K562 (cell line): ENCODE results near the gene CLK4. TPM values are rescaled to one million over a fixed set of nuclear protein-coding genes. Genes with fewer than 3 reads are reported as not detected.

ENCODE experiments used
- ATAC-seq: fragments of 200-7000 bp; cut with Tn5 transposase; 3 replicates; pipeline ENCODE4 v1.9.1; 2020; ENCODE audit warnings: moderate library complexity
- BruUV-seq: library from RNA; stranded (reverse); fragments of 400-500 nt; replicated peaks from 2 replicates; lab custom pipeline; 2021; lab: Mats Ljungman, UMichigan
- CTCF ChIA-PET: fragments of 300-600 bp; formaldehyde crosslinking; extraction: SDS; loops from one replicate; lab custom pipeline; 2021; ENCODE audit warnings: low intra/inter-chr PET ratio; lab: Yijun Ruan, JAX
- POLR2A ChIA-PET: fragments of 300-600, 350-650 bp; sonication (Branson Sonifier 250); formaldehyde crosslinking; extraction: SDS; loops from one replicate; lab custom pipeline; 2021; ENCODE audit warnings: antibody characterized with exemption, inconsistent platforms; lab: Yijun Ruan, JAX
- DNase-seq, 4 experiments: peaks; one replicate each; pipeline versions ENCODE4 v3.0.0 to v3.0.0-alpha.2; 2011 to 2018; ENCODE audit warnings: low spot score in 3 of 4, mixed read lengths in 3 of 4; ENCODE audit errors: extremely low read depth in 1 of 4
- FAIRE-seq: peaks from 2 replicates; lab custom pipeline; 2011; peaks lifted over from hg19 to GRCh38; lab: Jason Lieb, UNC
- H2AFZ ChIP-seq: 2 replicates; pipeline ENCODE4 v1.6.0; 2011; ENCODE audit warnings: low read depth, low read length, control low read depth, inconsistent platforms
- H3K27ac ChIP-seq: fragments of 200-600 bp; 3 replicates; pipeline ENCODE4 v1.8.0; 2011; ENCODE audit warnings: low read depth, mild to moderate bottlenecking, control low read depth, inconsistent platforms, low read length, moderate library complexity, mixed read lengths; ENCODE audit errors: extremely low read depth
- H3K27me3 ChIP-seq, 2 experiments: fragments of 300-600 bp in 1 of 2; 2 replicates in 1 of 2; 3 replicates in 1 of 2; pipeline versions ENCODE4 v1.6.0 to v1.8.0; 2011; ENCODE audit warnings: inconsistent platforms in 2 of 2, low read length in 2 of 2, mild to moderate bottlenecking in 1 of 2, mixed read lengths in 1 of 2, moderate library complexity in 1 of 2; ENCODE audit not compliant: control insufficient read depth in 2 of 2, insufficient read depth in 2 of 2
- H3K36me3 ChIP-seq: fragments of 300-600 bp; 3 replicates; pipeline ENCODE4 v1.8.0; 2011; ENCODE audit warnings: mild to moderate bottlenecking, low read length, inconsistent platforms; ENCODE audit not compliant: control insufficient read depth, insufficient read depth
- H3K4me1 ChIP-seq, 2 experiments: fragments of 200-600 bp in 1 of 2; replicated peaks in 1 of 2; 2 replicates in 1 of 2; 3 replicates in 1 of 2; pipeline versions ENCODE4 v1.5.1 to v1.8.0; 2011; ENCODE audit warnings: inconsistent platforms in 2 of 2, low read length in 2 of 2, mild to moderate bottlenecking in 1 of 2, mixed read lengths in 1 of 2, moderate library complexity in 1 of 2; ENCODE audit not compliant: control insufficient read depth in 2 of 2, insufficient read depth in 2 of 2
- H3K4me2 ChIP-seq: 2 replicates; pipeline ENCODE4 v1.6.1; 2011; ENCODE audit warnings: low read length, control low read depth, inconsistent platforms, mixed read lengths; ENCODE audit not compliant: insufficient read depth
- H3K4me3 ChIP-seq: fragments of 200-600 bp; sonication (generic), shearing (Covaris generic); 2 replicates; pipeline ENCODE4 v1.5.1; 2016; ENCODE audit warnings: control low read depth, inconsistent platforms
- H3K79me2 ChIP-seq: fragments of 200-600 bp; 3 replicates; pipeline ENCODE4 v1.8.0; 2011; ENCODE audit warnings: low read length, inconsistent platforms; ENCODE audit not compliant: control insufficient read depth, insufficient read depth
- H3K9ac ChIP-seq, 2 experiments: 2 replicates each; pipeline versions ENCODE4 v1.6.0 to v1.6.1; 2011; ENCODE audit warnings: low read depth in 2 of 2, low read length in 2 of 2, control low read depth in 1 of 2, inconsistent platforms in 1 of 2, mild to moderate bottlenecking in 1 of 2, mixed read lengths in 1 of 2; ENCODE audit not compliant: insufficient read depth in 1 of 2
- H3K9me1 ChIP-seq: one replicate; pipeline ENCODE4 v1.6.0; 2011; ENCODE audit warnings: inconsistent platforms, mild to moderate bottlenecking, low read length, moderate library complexity; ENCODE audit not compliant: control insufficient read depth, insufficient read depth
- H3K9me3 ChIP-seq: replicated peaks from 2 replicates; pipeline ENCODE4 v1.5.1; 2011; ENCODE audit warnings: low read depth, low read length, inconsistent platforms; ENCODE audit not compliant: control insufficient read depth, insufficient read depth
- H4K20me1 ChIP-seq: replicated peaks from 2 replicates; pipeline ENCODE4 v1.6.1; 2011; ENCODE audit warnings: low read length, inconsistent platforms, mixed read lengths; ENCODE audit not compliant: control insufficient read depth, insufficient read depth
- C11orf30 ChIP-seq: fragments of 450-650 bp; IDR thresholded peaks from 2 replicates; pipeline ENCODE4 v1.6.1; 2016; ENCODE audit warnings: low read depth, mild to moderate bottlenecking
- HNRNPH1 ChIP-seq: fragments of 200-400 bp; formaldehyde crosslinking; optimal IDR thresholded peaks from 2 replicates; pipeline ENCODE3; 2017; ENCODE audit warnings: low read depth, mild to moderate bottlenecking, low read length, moderate library complexity
- PHF21A ChIP-seq: fragments of 450-650 bp; IDR thresholded peaks from 2 replicates; pipeline ENCODE4 v1.6.1; 2017; ENCODE audit warnings: low read depth, borderline replicate concordance
- RBM22 ChIP-seq: fragments of 200-400 bp; formaldehyde crosslinking; IDR thresholded peaks from 2 replicates; pipeline ENCODE4 v1.6.1; 2018; ENCODE audit warnings: low read length, low read depth; ENCODE audit not compliant: poor library complexity, severe bottlenecking
- RBM39 ChIP-seq: fragments of 200-400 bp; formaldehyde crosslinking; optimal IDR thresholded peaks from 2 replicates; pipeline ENCODE3; 2018; ENCODE audit warnings: low read depth, low read length
- SIRT6 ChIP-seq: IDR thresholded peaks from one replicate; pipeline ENCODE4 v1.6.1; 2012; ENCODE audit warnings: low read depth, mild to moderate bottlenecking, control low read depth, inconsistent platforms, low read length, moderate library complexity
- ZBTB11 ChIP-seq, 3 experiments: fragments of 200-800 bp in 1 of 3; fragments of 250-450 bp in 1 of 3; fragments of 450-650 bp in 1 of 3; sonication (Bioruptor Pico) in 1 of 3; sonication (Bioruptor generic) in 1 of 3; formaldehyde crosslinking in 1 of 3; IDR thresholded peaks; 2 replicates each; pipeline versions ENCODE4 v1.6.1 to v1.8.0; 2016 to 2022; ENCODE audit warnings: mild to moderate bottlenecking in 2 of 3, missing genetic modification characterization in 2 of 3, missing compliant biosample characterization in 1 of 3, moderate library complexity in 1 of 3
- ZNF24 ChIP-seq: fragments of 450-650 bp; IDR thresholded peaks from 2 replicates; pipeline ENCODE4 v1.6.1; 2016
- WGBS: fragments of 100-300 bp; shearing (Covaris generic); methylation state at CpG from one replicate; pipeline ENCODE4 v1.1.6; 2016; ENCODE audit warnings: low coverage, mixed read lengths; ENCODE audit not compliant: insufficient coverage; ENCODE audit errors: missing lambda C conversion rate; 5-methylcytosine and 5-hydroxymethylcytosine counted together
- in situ Hi-C: fragments of 300-500 bp; cut with MboI; formaldehyde crosslinking; loops from 4 replicates; pipeline ENCODE4 v1.15.0; 2018; ENCODE audit warnings: inconsistent platforms, mixed read lengths
- intact Hi-C: fragments of 100-400 bp; cut with micrococcal nuclease; formaldehyde crosslinking; loops from 2 replicates; pipeline ENCODE4 v1.14.2; 2022
- polyA plus RNA-seq, 8 experiments: library from polyadenylated mRNA; depleted of rRNA in 4 of 8; stranded (reverse) in 5 of 8; unstranded in 3 of 8; fragments of >200 nt; fragmentation: Nextera tagmentation in 2 of 8; fragmentation: Illumina TruSeq in 1 of 8; extraction: Ambion mirVana in 2 of 8; extraction: Trizol in 1 of 8; gene quantifications; 2 replicates each; pipeline versions ENCODE4 v1.2.1 to v1.2.3, GENCODE V29; 2011 to 2014; ENCODE audit warnings: inconsistent platforms in 1 of 8, missing spikeins in 1 of 8
- total RNA-seq, 7 experiments: library from RNA; depleted of rRNA in 6 of 7; stranded (reverse); fragments of >200 nt in 6 of 7; fragmentation: Illumina TruSeq in 2 of 7; extraction: Trizol in 2 of 7; gene quantifications; 2 replicates each; pipeline versions ENCODE4 v1.2.1 to v1.2.3, GENCODE V29; 2011 to 2021; ENCODE audit warnings: low replicate concordance in 1 of 7
- TF ChIP-seq, protein P1 (sequence below): sonication (generic); formaldehyde crosslinking; IDR thresholded peaks from 2 replicates; pipeline ENCODE4 v1.8.0; 2022; ENCODE audit warnings: mild to moderate bottlenecking, missing genetic modification reagents

The CLK4 gene
- total and polyA plus RNA-seq, 9 of the 15 experiments (the other 6 are each of a cell fraction or from before 2014, with no cell fraction given) = 10.5 to 23.1 (median 13.9) TPM

DNA sequence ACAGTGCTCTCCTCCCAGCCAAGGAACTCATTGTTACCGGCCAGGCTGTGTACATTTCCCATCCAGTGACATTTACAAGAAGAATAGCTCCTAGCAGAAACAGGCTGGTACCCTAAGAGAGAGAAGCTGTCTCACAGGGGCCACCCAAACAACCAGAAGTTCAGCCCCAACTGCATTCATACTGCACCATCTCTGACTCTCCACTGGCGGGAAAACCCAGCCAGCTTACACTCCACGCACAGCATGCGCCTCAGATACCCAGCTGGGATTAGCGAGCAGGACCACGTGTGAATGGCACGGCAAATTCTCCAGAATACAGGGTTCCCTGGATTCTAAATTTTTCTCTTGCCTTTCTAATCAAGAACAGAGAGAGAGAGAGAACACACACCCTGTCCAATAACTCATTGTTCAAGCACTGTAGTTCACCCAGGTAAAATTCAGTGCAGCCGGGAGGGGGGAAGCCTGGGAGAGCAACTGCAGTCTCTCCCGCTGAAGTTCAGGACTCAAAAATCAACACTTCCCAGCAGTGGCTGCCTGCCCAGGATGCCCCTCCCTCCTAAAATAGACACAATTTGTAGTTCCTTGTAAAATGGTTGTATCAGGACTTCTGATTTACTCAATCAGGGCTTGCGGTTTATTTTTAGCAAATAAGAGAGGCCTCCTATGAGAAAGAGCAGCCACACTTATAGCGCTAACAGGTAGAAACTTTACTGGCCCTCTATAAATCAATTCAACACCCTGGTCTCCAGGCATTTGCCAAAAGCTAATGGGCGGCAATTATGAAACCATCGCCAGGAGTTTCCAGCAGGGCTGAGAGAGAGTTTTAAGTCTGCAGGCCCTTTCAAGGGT is 38.9 kb downstream of the CLK4 start:
- Histone ChIP-seq H3K27me3 (peaks cover 24 to 59% of the 10 kb centered on the region in 2 experiments), H3K4me2 (no peak overlapping the region), H3K9me1 (no peaks in the 10 kb centered on the region), H3K27ac (no peak overlapping the region)
- FAIRE-seq = no peak
- TF ChIP-seq, protein P1, sequence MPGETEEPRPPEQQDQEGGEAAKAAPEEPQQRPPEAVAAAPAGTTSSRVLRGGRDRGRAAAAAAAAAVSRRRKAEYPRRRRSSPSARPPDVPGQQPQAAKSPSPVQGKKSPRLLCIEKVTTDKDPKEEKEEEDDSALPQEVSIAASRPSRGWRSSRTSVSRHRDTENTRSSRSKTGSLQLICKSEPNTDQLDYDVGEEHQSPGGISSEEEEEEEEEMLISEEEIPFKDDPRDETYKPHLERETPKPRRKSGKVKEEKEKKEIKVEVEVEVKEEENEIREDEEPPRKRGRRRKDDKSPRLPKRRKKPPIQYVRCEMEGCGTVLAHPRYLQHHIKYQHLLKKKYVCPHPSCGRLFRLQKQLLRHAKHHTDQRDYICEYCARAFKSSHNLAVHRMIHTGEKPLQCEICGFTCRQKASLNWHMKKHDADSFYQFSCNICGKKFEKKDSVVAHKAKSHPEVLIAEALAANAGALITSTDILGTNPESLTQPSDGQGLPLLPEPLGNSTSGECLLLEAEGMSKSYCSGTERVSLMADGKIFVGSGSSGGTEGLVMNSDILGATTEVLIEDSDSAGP (CRISPR knock-in tag) = no peak
- TF ChIP-seq ZBTB11 (CRISPR knock-in tag; IDR thresholded peaks at IDR 0.05) (no peak), HNRNPH1 (no peak), C11orf30 (no peak), RBM39 (no peak), ZNF24 (no peak), PHF21A (no peak), RBM22 (no peak), SIRT6 (no peak)
- TF ChIP-seq, all 486 proteins: peak for 0
- no peak for DNase-seq
- Histone ChIP-seq H3K36me3 (no peaks in the 10 kb centered on the region), H2AFZ (no peak overlapping the region), H3K79me2 (no peaks in the 10 kb centered on the region), H3K4me3 (no peak overlapping the region), H3K9me3 (no peaks in the 10 kb centered on the region), H4K20me1 (no peaks in the 10 kb centered on the region; the same call in 1 of the 2 replicates), H3K9ac (no peak overlapping the region), H3K4me1 (peaks cover 0 to 16% of the 10 kb centered on the region in 2 experiments; a peak in 3 of 5 replicates)
- in situ Hi-C loops (no loop called here), intact Hi-C loops (no loop called here)
- CTCF ChIA-PET = no interaction called here
- ATAC-seq = no peak
- no TSS peak for BruUV-seq
- WGBS = 14% methylated on average over 13 of the region's 13 CpGs
- POLR2A ChIA-PET = interaction anchor here (0.6 to 1.2 kb wide), 3 partner anchors 13 to 308 kb away, joined by 3 to 5 read pairs (median 3); no protein-coding TSS in a partner anchor
